Right lobe of liver (tissue), 6 donors: ENCODE results near the gene CDH26. TPM values are rescaled to one million over a fixed set of nuclear protein-coding genes. Genes with fewer than 3 reads are reported as not detected.

Source experiments
- ATAC-seq, 4 donors: fragments of 200-7000 bp; cut with Tn5 transposase; one replicate each; pipeline ENCODE4 v1.9.1; 2020; ENCODE audit warnings: mild to moderate bottlenecking in 4 of 4, moderate library complexity in 4 of 4
- DNase-seq, 3 donors: peaks; one replicate each; pipeline ENCODE4 v3.0.0-alpha.2; 2020
- H3K27ac ChIP-seq, 3 donors: fragments of 200-600 bp; one replicate each; pipeline ENCODE4 v1.8.0; 2022
- H3K27me3 ChIP-seq, 2 donors: fragments of 200-600 bp; one replicate each; pipeline ENCODE4 v1.8.0; 2022
- H3K36me3 ChIP-seq, 4 donors: fragments of 200-600 bp; sonication (generic) in 1 of 4; one replicate each; pipeline versions ENCODE4 v1.5.1 to v1.8.0; 2017 to 2022; ENCODE audit warnings: control low read depth in 1 of 4
- H3K4me1 ChIP-seq, 4 donors: fragments of 200-600 bp; sonication (generic) in 1 of 4; one replicate each; pipeline versions ENCODE4 v1.5.1 to v1.8.0; 2017 to 2022; ENCODE audit warnings: control low read depth in 1 of 4
- H3K4me3 ChIP-seq, 3 donors: fragments of 200-600 bp; one replicate each; pipeline ENCODE4 v1.8.0; 2022
- H3K9me3 ChIP-seq, 4 donors: fragments of 200-600 bp; sonication (generic) in 1 of 4; one replicate each; pipeline versions ENCODE4 v1.5.1 to v1.8.0; 2017 to 2022; ENCODE audit warnings: control low read depth in 1 of 4
- POLR2A ChIP-seq: fragments of 450-650 bp; IDR thresholded peaks from one replicate; pipeline ENCODE4 v1.6.1; 2017; ENCODE audit warnings: antibody characterized with exemption, mild to moderate bottlenecking
- WGBS: methylation state at CpG from one replicate; pipeline ENCODE4 v1.1.6; 2018; ENCODE audit warnings: low coverage, low lambda C conversion rate; ENCODE audit not compliant: insufficient coverage; ENCODE audit errors: missing lambda C conversion rate; 5-methylcytosine and 5-hydroxymethylcytosine counted together
- intact Hi-C, 2 donors: fragments of 100-400 bp; cut with DNase I; formaldehyde crosslinking; loops; one replicate each; pipeline versions ENCODE4 v1.11.2 to v1.14.1; 2022
- total RNA-seq, 6 experiments: library from RNA; depleted of rRNA in 2 of 6; stranded (reverse); fragments of >200 nt in 2 of 6; fragmentation: NEBNext Ultra II Directional in 3 of 6; extraction: Animal tissue kit (Norgen Biotek cat#: 25700) in 3 of 6; gene quantifications; one replicate each; pipeline versions ENCODE4 v1.1.0 to v1.2.4, GENCODE V29; 2016 to 2023
- TF ChIP-seq, protein P1 (sequence below), 4 donors: fragments of 200-600 bp in 3 of 4; fragments of 450-650 bp in 1 of 4; IDR thresholded peaks; one replicate each; pipeline versions ENCODE4 v1.5.1 to v1.8.0; 2016 to 2022; ENCODE audit warnings: antibody characterized with exemption in 4 of 4, mild to moderate bottlenecking in 2 of 4
- donor health status: DM: no; HTN: yes; CAD: no.
- donor health status: DM: no; HTN: no; CAD: no.
- donor health status: DM: no; HTN: no; CAD: no.
- donor health status: DM: no; HTN: yes; CAD: no.
- donor health status: DM: no; HTN: yes; CAD: no.

The CDH26 gene
- total RNA-seq, 6 experiments from 2014 or later = 0.07 to 0.25 (median 0.12) TPM; not detected in 1

DNA sequence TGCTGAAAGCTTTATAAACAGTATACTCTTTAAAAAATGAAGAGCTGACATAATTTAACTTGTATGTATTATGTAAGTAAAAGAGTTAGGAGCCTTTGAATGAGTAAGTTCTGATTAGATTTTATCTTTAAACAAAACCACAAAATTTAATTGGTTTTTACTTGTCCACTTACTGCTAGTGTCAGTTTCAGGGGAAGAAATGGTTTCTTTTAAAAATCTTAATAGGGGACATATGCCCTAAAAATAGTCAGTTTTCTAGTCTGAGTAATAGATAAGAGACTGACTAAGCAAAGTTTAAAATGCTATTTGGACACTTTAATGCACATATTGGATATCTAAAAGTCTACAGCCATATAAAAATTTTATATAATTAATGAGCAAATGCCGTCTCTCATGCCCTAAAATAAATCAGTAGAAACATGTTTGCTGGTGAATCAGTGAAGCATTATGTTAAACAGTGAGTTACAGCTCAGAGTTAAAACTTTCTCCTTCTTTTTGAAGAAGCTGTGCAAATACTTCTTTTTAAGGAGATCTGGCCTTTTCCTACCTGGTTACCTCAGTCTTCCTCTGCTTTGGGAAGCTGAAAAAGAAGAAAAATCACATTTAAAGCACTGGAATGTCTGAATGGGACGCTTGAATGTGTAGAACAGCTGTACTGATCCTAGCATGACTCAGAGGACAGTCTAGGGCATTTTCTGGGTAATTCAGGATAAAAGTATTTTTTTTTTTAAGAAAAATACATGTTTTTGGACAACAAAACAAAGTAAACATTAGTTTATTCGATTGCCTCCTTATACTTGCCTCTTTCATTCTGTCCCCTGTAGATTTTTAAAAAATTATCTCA is 55.3 kb downstream of the CDH26 start:
- Histone ChIP-seq H3K27me3 (no peaks in the 10 kb centered on the region), H3K27ac (no peak overlapping the region), H3K4me3 (no peak overlapping the region), H3K4me1 (no peaks in the 10 kb centered on the region), H3K9me3 (no peaks in the 10 kb centered on the region), H3K36me3 (no peaks in the 10 kb centered on the region)
- no peak for TF ChIP-seq POLR2A
- TF ChIP-seq, protein P1, sequence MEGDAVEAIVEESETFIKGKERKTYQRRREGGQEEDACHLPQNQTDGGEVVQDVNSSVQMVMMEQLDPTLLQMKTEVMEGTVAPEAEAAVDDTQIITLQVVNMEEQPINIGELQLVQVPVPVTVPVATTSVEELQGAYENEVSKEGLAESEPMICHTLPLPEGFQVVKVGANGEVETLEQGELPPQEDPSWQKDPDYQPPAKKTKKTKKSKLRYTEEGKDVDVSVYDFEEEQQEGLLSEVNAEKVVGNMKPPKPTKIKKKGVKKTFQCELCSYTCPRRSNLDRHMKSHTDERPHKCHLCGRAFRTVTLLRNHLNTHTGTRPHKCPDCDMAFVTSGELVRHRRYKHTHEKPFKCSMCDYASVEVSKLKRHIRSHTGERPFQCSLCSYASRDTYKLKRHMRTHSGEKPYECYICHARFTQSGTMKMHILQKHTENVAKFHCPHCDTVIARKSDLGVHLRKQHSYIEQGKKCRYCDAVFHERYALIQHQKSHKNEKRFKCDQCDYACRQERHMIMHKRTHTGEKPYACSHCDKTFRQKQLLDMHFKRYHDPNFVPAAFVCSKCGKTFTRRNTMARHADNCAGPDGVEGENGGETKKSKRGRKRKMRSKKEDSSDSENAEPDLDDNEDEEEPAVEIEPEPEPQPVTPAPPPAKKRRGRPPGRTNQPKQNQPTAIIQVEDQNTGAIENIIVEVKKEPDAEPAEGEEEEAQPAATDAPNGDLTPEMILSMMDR (IDR thresholded peaks at IDR 0.05) = no peak
- intact Hi-C loops = no loop called here
- 64% methylated on average over 3 of the region's 3 CpGs for WGBS
- no peak for DNase-seq
- ATAC-seq = no peak

DNA sequence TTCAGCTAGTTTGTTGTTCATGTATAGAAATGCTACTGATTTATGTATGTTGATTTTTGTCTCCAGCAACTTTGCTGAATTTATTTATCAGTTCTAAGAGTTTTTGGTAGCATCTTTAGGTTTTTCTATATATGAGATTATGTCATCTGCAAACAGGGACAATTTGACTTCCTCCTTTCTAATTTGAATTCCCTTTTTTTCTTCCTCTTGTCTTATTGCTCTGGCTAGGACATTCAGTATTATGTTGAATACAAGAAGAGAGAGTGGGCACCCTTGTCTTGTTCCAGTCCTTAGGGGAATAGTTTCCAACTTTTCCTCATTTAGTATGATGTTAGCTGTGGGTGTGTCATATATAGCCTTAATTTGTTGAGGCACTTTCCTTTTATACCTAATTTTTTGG is 58.2 kb downstream of the CDH26 start:
- Histone ChIP-seq H3K27me3 (no peaks in the 10 kb centered on the region), H3K9me3 (no peaks in the 10 kb centered on the region), H3K36me3 (no peaks in the 10 kb centered on the region), H3K4me1 (no peaks in the 10 kb centered on the region), H3K4me3 (no peak overlapping the region), H3K27ac (no peak overlapping the region)
- ATAC-seq (no peak), DNase-seq (no peak)
- intact Hi-C loops = no loop called here
- TF ChIP-seq, protein P1 (IDR thresholded peaks at IDR 0.05) = no peak
- no peak for TF ChIP-seq POLR2A

DNA sequence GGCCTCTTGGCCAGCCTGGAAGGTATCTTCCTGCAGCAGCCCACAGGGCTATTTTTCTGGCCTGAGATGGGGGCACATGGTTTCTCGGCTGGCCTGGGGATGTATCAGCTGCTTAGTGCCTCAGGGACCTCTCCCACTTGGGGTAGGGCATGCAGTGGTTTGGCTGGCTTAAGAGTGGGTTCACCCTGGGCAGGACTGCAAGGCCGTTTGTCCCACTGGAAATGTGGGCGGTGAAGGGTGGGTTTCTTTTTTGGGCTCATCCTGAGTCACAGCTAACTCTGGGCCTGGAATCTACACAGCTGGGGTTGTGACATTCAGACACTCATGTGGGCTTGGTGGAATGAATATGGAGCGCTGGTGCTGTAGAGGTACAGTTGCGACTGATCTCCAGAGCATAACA is 62.0 kb downstream of the CDH26 start:
- no peaks in the 10 kb centered on the region for H3K4me1 ChIP-seq
- H3K27me3 ChIP-seq = no peaks in the 10 kb centered on the region
- H3K9me3 ChIP-seq = no peaks in the 10 kb centered on the region
- TF ChIP-seq, protein P1 (IDR thresholded peaks at IDR 0.05) = no peak
- TF ChIP-seq POLR2A = no peak
- no peak overlapping the region for H3K27ac ChIP-seq
- intact Hi-C loops = no loop called here
- WGBS = no CpG with 5 or more reads among the region's 5 CpGs
- H3K36me3 ChIP-seq = no peaks in the 10 kb centered on the region
- no peak for DNase-seq
- H3K4me3 ChIP-seq = no peak overlapping the region
- peak in 1 of 4 donors; percentile 10 for ATAC-seq

DNA sequence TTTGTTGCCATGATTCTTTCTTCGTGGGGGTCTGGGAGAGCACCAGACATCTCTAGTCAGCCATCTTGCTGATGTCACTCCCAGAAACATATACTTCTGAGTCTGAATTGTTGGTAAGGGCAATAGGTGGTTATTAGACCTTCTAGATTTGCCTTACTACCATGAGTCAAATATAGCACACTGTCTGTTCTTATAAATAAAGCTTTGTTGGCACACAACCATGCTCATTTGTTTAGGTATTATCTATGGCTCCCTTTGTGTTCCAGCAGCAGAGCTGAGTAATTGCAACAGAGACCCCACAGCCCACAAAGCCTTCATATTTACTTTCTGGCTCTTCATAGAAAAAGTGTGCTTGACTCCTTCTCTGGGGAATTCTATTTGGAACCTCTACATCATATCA is 62.9 kb downstream of the CDH26 start:
- DNase-seq = no peak
- Histone ChIP-seq H3K9me3 (no peaks in the 10 kb centered on the region), H3K4me1 (no peaks in the 10 kb centered on the region), H3K27ac (no peak overlapping the region), H3K36me3 (no peaks in the 10 kb centered on the region), H3K4me3 (no peak overlapping the region), H3K27me3 (no peaks in the 10 kb centered on the region)
- WGBS = 60% methylated on average over 1 of the region's 1 CpG
- ATAC-seq = no peak
- intact Hi-C loops = no loop called here
- TF ChIP-seq POLR2A = no peak
- TF ChIP-seq, protein P1 (IDR thresholded peaks at IDR 0.05) = no peak
